Astrocyte of the spinal cord (primary cell): ENCODE data around the gene HDGFL3.

Experiments used
- DNase-seq: peaks from one replicate; pipeline ENCODE4 v3.0.0; 2011; ENCODE audit warnings: low read depth, low spot score
- H3K4me3 ChIP-seq: 2 replicates; pipeline ENCODE4 v1.5.1; 2011; ENCODE audit warnings: low read depth, mild to moderate bottlenecking, low read length, moderate library complexity
- CTCF ChIP-seq: IDR thresholded peaks from 2 replicates; pipeline ENCODE4 v1.5.1; 2012; ENCODE audit warnings: low read depth, mild to moderate bottlenecking, low read length, inconsistent platforms
- in situ Hi-C: cut with HindIII; loops from 2 replicates; pipeline ENCODE4 v1.10.0; 2017; ENCODE audit warnings: low sequenced_read_pairs

Gene HDGFL3

GRCh38 chr15:83200162-83200561, 7.5 kb downstream of the HDGFL3 start:
- no peak for TF ChIP-seq CTCF
- in situ Hi-C loops, result no loop called here
- peak; percentile 67 for DNase-seq
- no peak overlapping the region for H3K4me3 ChIP-seq

- DNase-seq, result no peak
- TF ChIP-seq CTCF, result no peak
- in situ Hi-C loops, result no loop called here
- H3K4me3 ChIP-seq, result no peak overlapping the region
These were observed 8.3 kb downstream of the HDGFL3 start for GRCh38 chr15:83199288-83199687.

- in situ Hi-C loops, result no loop called here
- H3K4me3 ChIP-seq, result no peak overlapping the region
- no peak for DNase-seq
- no peak for TF ChIP-seq CTCF
These were observed 9.1 kb downstream of the HDGFL3 start for GRCh38 chr15:83198476-83198875.

GRCh38 chr15:83194528-83194927, 13.1 kb downstream of the HDGFL3 start:
- TF ChIP-seq CTCF, result no peak
- H3K4me3 ChIP-seq, result no peak overlapping the region
- no peak for DNase-seq
- in situ Hi-C loops, result no loop called here

GRCh38 chr15:83193721-83194120, 13.9 kb downstream of the HDGFL3 start:
- no peak for DNase-seq
- no peak overlapping the region for H3K4me3 ChIP-seq
- in situ Hi-C loops, result no loop called here
- no peak for TF ChIP-seq CTCF

GRCh38 chr15:83192742-83193141, 14.9 kb downstream of the HDGFL3 start:
- no peak overlapping the region for H3K4me3 ChIP-seq
- no peak for DNase-seq
- in situ Hi-C loops, result no loop called here
- TF ChIP-seq CTCF, result no peak

- no peak overlapping the region for H3K4me3 ChIP-seq
- no peak for DNase-seq
- TF ChIP-seq CTCF, result no peak
- in situ Hi-C loops, result no loop called here
These were observed 17.2 kb downstream of the HDGFL3 start for GRCh38 chr15:83190450-83190849.
